GM19025 (cell line): ENCODE measurements around the gene KIRREL3.

ENCODE experiments used
- ATAC-seq: cut with Tn5 transposase; IDR thresholded peaks from one replicate; pipeline ENCODE4 v1.9.1; 2021; ENCODE audit warnings: mild to moderate bottlenecking, low read depth, moderate library complexity; ENCODE audit not compliant: unreplicated experiment

The KIRREL3 gene

GRCh38 chr11:127000291-127000968 lies at the start of gene KIRREL3:
KIRREL3 (minus strand) TSS chr11:127000770.
- ATAC-seq: no peak

DNA sequence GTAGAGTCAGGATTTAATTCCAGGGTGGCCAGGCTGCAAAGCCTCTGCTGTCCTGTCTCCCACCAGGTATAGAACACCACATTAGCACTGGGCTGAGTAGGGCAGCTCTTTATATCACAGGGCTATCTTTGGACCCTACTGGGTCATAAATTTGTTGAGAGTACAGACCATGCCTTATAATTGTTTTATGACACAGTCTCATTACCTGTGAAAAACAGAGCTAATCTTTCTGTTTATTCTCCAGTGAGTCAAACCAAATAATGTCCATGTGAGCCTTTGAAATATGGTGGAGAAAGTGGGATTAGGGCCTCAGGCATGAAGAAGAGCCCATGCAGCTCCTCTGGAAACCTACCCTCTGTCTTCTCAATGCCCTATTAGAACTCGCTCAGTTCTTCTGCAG lies 49.6 kb upstream of the KIRREL3 start:
- no peak for ATAC-seq

DNA sequence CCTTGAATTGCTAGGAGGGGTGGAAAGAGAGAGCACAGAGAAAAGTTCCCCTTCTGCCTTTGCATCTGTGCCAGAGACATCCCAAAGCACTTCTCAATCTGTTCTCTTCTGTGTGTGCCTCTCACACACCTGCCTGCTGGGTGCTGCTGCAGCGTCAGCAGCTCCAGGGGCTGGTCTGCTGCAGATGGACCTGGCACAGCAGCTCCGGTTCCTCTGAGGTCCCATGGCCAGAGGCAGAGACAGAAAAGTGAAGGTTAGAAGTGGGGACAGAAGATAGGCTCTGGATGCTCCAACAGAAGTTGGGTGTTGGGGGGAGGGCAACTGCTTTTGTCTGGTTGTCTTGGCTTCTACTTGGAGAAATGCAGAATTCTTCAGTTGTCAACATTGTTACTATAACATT lies 48.9 kb upstream of the KIRREL3 start:
- no peak for ATAC-seq

- no peak for ATAC-seq
Observed at GRCh38 chr11:127044535-127044934, 44.0 kb upstream of the KIRREL3 start.

DNA sequence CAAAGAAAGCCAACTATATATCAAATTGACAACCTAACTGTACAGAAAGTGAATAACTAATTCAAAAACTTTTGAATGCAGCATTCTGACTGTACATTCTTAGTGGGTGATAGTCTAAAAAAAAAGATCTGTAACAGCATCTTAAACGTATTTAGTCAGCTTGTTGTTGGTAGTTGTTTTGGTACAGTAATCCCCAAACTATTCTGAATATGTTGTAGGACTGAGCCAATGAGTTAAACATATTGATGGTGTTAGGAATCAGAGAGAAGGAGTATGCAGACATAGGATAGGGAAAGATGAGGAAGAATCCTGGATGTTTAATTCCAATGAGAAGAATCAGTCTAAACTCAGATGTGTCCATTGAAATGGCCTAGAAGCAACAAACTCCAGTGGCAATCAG lies 41.9 kb upstream of the KIRREL3 start:
- no peak for ATAC-seq

DNA sequence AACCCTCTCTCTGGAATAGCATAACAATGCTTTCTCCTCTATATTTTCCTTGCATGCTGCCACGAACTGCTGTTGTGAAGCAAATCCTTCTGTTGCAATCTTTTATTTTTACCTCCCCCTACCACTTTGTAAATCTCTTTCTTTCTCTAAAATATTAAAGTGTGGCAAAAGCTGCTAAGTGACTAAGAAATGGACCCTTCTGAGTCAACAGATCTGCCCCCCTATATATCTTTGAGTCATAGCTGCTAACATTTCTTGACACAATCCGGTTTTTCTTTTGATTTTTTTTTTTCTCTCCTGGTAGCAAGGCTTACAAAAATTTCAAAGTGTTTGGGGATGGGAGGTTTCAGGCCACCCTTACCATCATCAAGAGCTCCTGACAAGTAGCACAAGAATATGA lies 39.0 kb upstream of the KIRREL3 start:
- ATAC-seq: no peak

DNA sequence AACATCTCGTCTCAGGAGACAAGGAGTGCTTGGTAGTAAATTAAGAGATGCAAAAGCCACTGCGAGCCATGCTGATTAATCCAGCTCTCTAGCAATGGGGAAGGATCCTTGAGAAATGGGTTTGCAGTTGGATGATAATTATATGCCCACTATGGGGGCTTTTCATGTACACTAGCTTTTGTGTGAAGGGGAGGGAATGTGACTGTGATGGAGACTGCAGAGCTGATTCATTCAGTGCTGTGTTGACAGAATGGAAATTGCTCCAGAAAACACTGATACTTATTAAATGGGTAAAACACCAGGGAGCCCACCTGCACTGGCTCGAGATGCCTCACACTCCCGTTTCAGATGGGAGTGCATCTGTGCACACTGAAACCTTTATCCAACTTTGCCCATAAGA lies 37.0 kb upstream of the KIRREL3 start:
- no peak for ATAC-seq

DNA sequence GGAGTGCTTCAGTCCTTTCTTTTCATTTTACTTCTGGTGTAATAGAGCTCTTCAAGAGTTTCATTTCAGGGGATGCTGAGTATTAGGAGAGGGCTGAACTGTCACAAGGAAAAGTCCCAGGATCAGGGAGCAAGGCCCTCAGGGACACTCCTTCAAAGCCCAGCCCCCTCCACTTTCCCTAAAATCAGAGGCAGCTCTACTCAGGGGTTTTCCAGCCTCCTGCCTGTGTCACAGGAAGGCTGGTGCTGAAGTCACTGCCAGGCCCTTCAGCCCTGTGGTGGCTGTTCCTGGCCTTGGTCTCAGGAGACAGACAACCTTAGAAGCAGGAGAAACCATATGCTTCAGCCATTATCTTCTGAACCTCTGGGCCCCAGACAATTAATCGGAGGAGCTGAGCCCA lies 36.4 kb upstream of the KIRREL3 start:
- ATAC-seq: no peak

GRCh38 chr11:127035824-127036223 lies 35.3 kb upstream of the KIRREL3 start:
- ATAC-seq: no peak

DNA sequence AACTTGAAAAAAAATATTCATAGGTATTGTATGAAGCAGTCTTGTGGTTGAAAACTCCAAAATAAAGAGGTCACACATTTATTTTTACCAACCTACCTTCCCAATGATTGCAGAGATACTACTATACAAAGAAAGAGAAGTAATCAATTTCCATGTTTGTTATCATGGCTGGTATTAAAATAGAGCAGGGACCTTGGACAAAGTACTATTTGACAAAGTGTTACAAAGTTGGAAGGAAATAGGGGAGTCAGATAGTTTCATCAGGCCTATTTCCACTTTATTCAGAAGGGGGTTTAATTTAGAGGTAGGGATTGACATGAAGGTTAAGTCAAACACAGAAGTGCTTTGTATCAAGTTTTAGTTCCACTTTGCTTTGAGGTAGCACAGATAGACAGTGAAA lies 34.4 kb upstream of the KIRREL3 start:
- no peak for ATAC-seq

GRCh38 chr11:127028648-127029047 lies 28.1 kb upstream of the KIRREL3 start:
- no peak for ATAC-seq

DNA sequence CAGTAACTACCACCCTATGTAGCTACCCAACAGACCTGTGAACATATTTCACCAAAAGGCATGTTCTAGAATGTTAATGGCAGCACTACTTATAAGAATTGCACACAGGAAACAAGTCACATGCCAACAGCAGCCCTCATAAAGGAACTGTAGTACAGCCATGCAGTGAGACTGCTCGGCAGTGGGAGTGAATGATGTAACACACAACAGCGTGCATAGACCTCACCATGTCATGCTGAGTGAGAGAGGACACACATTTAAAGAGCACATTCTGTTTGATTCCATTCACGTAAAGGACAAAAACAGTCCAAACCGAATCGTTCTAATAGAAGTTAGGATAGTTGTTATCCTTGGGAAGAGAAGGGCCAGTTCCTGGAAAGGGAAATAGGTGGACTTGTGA lies 27.2 kb upstream of the KIRREL3 start:
- ATAC-seq: no peak

DNA sequence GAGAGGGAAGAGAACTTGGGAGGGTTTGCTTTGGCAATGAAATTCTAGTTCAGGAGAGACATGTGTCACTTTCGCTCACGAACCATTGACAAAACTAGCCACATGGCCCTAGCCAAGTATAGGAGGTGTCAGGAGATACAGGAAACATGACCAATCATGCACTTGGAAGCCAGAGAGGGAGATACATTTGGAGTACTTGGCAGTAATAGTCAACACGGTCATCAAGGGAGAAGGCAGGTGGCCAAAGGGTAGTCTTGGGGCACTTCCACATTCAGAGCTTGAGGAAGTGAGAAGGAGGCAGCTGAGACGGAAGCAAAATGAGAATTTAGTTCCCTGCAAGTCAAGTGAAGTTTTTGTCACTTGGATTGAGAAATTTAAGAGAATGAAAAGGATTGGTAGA lies 26.4 kb upstream of the KIRREL3 start:
- no peak for ATAC-seq

DNA sequence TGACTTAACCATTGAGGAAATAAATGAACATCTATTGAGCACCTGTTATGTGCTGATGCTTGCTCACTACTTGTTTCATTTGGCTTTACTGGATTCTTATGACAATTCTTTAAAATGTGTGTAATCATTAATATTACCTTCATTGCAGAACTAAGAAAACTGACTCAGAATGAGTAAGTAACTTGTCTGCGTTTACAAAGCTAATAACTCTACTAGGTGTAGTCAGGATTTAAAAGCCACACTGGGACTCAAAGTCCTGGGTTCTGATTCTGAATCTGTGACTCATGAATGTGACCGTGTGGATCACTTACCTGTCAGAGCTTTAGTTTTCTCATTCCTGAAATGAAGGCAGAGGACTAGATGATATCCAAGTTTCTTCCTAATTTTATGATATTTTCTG lies 23.4 kb upstream of the KIRREL3 start:
- ATAC-seq: no peak

- no peak for ATAC-seq
Observed at GRCh38 chr11:127018683-127019279, 18.2 kb upstream of the KIRREL3 start.

GRCh38 chr11:127017482-127017881 lies 16.9 kb upstream of the KIRREL3 start:
- ATAC-seq: no peak

DNA sequence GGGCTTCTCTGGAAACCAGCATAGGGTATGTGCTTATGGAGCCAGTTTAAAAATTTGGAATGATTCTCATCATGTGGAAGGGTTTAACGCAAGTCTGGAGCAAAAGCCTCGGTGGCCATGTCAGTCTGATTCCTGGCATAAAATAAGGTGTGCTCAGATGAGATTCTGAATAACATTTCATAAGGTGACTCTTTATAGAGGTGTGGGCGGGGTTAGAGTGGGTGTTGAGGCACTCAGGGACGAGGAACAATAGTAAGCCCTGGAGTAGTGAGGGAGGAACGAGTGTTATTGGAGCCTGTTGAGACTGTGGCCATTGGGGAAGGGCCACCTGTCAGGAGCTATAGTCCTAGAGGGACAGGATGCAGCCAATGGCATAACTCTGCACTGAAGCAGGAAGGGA lies 13.0 kb upstream of the KIRREL3 start:
- ATAC-seq: no peak

DNA sequence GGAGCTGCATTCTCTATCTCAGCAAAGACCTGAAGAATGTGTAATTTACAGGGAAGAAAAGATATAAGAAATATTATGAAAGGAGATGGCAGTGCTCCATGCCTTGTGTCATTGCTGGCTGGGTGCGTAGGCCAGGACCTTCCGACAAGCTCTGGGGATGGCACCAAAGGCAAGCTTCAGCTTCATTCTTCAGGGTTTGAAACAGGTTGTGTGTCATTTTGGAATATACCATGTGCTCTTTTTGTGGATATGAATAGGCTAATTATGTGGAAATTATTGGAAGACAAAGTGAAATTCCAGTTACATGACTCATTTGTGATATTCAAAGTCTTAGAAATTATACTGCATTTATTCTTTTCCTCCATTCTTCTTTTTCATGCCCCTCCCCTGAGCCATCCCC lies 5.7 kb upstream of the KIRREL3 start:
- no peak for ATAC-seq

- ATAC-seq: no peak
Observed at GRCh38 chr11:127003260-127003981, 2.9 kb upstream of the KIRREL3 start.

GRCh38 chr11:127002669-127003259 lies 2.2 kb upstream of the KIRREL3 start:
- no peak for ATAC-seq

DNA sequence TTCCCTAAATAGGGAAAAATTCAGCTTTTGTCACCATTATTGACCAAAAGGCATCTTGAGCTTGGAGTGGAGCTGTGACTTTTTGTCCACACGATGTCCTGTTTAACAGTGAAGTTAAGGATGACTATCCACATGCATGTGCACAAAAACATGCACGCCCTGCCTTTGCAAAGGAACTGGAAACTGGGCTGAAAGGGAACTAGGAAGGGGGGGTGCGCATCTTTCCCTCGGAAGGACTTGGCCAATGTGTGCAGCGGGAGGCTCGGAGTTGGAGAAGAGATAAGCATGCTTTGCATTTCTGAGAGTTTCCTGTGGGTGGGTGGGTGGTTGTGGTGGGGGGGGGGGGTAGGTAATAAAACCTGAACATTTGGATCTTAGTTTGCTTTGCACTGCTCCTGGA lies 411 bp upstream of the KIRREL3 start:
- no peak for ATAC-seq

DNA sequence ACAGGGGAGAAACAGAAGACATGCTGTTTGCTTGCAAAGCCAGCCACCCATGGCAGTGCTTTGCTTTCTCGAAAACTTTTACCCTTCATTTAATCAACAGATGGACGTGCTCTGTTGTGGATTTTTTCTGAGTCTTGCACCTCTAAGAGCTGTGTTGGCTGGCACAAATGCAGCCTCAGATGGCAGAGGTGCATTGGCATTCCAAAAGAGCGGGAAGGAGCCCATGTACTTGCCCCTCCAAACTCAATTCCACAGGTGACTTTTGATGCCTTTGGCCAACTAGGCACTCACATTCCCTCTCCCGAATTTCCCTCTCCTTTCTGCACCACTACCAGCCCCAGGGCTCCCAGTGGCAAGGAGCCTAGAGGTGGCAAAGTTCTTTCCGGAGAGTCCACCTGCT lies 1.2 kb downstream of the KIRREL3 start:
- ATAC-seq: no peak
